RWPE1 (cell line): Measurements from ENCODE around the gene KRT26.
"Not testable (repeated sequence)": the region's sequence is repeated elsewhere in the genome, so short reads cannot be mapped to it uniquely, and the experiment has no call there.

Experiments
- CTCF ChIA-PET: fragments of 350-600 bp; sonication (Branson Sonifier 250); formaldehyde crosslinking; extraction: SDS; loops from one replicate; lab custom pipeline; 2021; lab: Yijun Ruan, JAX
- POLR2A ChIA-PET: fragments of 400-600 bp; formaldehyde crosslinking; extraction: SDS; loops from one replicate; lab custom pipeline; 2020; ENCODE audit warnings: antibody characterized with exemption; ENCODE audit not compliant: low non-redundant PET; lab: Yijun Ruan, JAX
- DNase-seq: peaks from one replicate; pipeline ENCODE4 v3.0.0; 2012; ENCODE audit warnings: low spot score
- H3K27ac ChIP-seq: fragments of 450-650 bp; 2 replicates; pipeline ENCODE4 v1.5.1; 2017
- TF ChIP-seq, protein P1 (sequence below): fragments of 450-650 bp; conservative IDR thresholded peaks from 2 replicates; pipeline ENCODE4 v1.5.1; 2017; ENCODE audit warnings: low read depth, mild to moderate bottlenecking

The KRT26 gene

DNA sequence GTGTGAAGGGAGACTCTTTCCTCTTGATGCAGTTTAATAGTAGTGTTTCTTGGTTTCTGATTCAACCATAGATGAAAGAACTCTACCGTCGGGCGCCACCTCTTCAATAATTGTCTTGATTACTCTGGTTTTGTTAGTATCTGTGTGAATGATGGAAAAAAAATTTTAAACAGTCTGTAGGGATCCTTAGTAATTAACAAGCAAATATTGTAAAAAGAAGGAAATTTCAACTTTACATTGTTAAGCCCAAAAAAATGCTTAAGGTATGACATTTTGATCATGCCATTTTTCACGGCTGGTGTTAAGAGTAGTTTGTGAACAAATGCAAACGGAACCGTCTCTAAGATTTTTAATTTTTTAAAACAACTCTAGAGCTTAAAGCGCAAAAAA, 46.3 kb upstream of the KRT26 start:
- H3K27ac ChIP-seq, result peak overlapping the region; percentile 95
- TF ChIP-seq, protein P1, sequence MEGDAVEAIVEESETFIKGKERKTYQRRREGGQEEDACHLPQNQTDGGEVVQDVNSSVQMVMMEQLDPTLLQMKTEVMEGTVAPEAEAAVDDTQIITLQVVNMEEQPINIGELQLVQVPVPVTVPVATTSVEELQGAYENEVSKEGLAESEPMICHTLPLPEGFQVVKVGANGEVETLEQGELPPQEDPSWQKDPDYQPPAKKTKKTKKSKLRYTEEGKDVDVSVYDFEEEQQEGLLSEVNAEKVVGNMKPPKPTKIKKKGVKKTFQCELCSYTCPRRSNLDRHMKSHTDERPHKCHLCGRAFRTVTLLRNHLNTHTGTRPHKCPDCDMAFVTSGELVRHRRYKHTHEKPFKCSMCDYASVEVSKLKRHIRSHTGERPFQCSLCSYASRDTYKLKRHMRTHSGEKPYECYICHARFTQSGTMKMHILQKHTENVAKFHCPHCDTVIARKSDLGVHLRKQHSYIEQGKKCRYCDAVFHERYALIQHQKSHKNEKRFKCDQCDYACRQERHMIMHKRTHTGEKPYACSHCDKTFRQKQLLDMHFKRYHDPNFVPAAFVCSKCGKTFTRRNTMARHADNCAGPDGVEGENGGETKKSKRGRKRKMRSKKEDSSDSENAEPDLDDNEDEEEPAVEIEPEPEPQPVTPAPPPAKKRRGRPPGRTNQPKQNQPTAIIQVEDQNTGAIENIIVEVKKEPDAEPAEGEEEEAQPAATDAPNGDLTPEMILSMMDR, result no peak
- POLR2A ChIA-PET, result interaction anchor here (0.6 to 0.7 kb wide), 3 partner anchors 314 to 692 kb away, joined by 3 to 4 read pairs (median 3); no protein-coding TSS in a partner anchor
- no peak for DNase-seq
- CTCF ChIA-PET, result interaction anchor here (0.9 to 1.1 kb wide), 2 partner anchors 15 to 39 kb away, joined by 3 read pairs; no protein-coding TSS in a partner anchor

- H3K27ac ChIP-seq, result no peak overlapping the region
- ChIA-PET CTCF (interaction anchor here (0.6 kb wide), 1 partner anchor 498 kb away, joined by 4 read pairs; the partner anchor contains the start of gene KRTAP17-1), POLR2A (interaction anchor here (0.6 kb wide), 1 partner anchor 30 kb away, joined by 6 read pairs; no protein-coding TSS in a partner anchor)
- TF ChIP-seq, protein P1, result no peak
- DNase-seq, result no peak
These were observed 45.2 kb upstream of the KRT26 start for GRCh38 chr17:40817103-40817682.

DNA sequence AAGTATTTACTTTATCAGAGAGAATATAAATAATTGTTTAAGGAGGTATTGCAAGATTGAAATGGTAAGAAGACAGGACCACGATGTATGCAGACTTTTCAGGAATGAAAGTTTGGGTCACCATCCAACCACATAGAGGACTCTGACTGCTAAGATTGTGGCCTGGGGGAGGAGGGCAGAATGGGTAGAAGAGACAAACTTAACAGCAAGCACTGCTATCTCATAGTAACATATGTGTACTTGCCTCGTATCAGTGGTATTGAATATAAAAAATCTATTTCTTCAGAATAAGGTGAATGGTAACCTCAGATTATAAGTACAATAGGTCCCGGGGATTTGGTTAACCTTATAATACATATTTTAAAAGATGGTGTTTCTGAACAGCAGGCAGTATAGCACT, 44.6 kb upstream of the KRT26 start:
- TF ChIP-seq, protein P1, result no peak
- no peak for DNase-seq
- H3K27ac ChIP-seq, result no peak overlapping the region
- CTCF ChIA-PET, result no interaction called here
- POLR2A ChIA-PET, result no interaction called here

DNA sequence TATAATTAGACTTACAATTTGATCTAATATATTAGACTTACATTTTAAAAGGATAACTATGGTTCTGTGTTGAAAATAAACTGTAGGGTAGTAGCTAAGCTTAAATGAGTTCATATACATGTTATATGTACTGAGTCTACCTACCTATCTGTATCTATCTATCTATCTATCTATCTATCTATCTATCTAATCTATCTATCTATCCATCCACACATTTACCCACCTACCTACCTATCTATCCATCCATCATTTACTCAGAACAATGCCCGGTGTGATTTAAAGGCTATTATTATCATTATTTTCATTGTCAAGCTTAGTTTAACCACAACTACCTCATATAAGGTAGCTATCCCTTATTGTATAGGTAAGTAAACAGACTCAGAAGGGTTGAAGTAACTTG, 43.4 kb upstream of the KRT26 start:
- ChIA-PET POLR2A (no interaction called here), CTCF (no interaction called here)
- DNase-seq, result no peak
- TF ChIP-seq, protein P1, result no peak
- H3K27ac ChIP-seq, result no peak overlapping the region

DNA sequence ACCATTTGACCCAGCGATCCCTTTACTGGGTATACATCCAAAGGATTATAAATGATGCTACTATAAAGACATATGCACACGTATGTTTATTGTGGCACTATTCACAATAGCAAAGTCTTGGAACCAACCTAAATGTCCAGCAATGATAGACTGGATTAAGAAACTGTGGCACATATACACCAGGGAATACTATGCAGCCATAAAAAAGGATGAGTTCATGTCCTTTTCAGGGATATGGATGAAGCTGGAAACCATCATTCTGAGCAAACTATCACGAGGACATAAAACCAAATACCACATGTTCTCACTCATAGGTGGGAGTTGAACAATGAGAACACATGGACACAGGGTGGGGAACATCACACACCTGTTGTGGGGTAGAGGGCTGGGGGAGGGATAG, 42.7 kb upstream of the KRT26 start:
- DNase-seq, POLR2A ChIA-PET, CTCF ChIA-PET, H3K27ac ChIP-seq: not testable (repeated sequence)

- ChIA-PET CTCF (interaction anchor here (0.7 kb wide), 1 partner anchor 14 kb away, joined by 4 read pairs; no protein-coding TSS in a partner anchor), POLR2A (no interaction called here)
- H3K27ac ChIP-seq, result no peak overlapping the region
- peak; percentile 79 for DNase-seq
- TF ChIP-seq, protein P1, result no peak
These were observed 41.8 kb upstream of the KRT26 start for GRCh38 chr17:40813804-40814203.

DNA sequence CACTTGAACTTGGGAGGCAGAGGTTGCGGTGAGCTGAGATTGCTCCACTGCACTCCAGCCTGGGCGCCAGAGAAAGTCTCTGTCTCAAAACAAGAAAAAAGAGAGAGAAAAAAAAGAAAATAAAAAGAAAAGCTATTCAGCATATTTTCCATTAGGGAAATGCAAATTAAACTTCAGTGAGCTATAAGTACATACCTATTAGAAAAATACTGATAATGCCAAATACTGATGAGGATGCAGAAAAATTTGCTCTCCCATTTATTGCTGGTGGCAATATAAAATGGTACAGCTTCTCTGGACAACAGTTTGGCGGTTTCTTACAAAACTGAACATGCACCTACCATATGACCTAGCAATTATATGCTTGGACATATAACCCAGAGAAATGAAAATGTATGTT, 40.6 kb upstream of the KRT26 start:
- DNase-seq, result no peak
- TF ChIP-seq, protein P1, result no peak
- ChIA-PET CTCF (no interaction called here), POLR2A (no interaction called here)
- no peak overlapping the region for H3K27ac ChIP-seq
